Measurements from ENCODE around the gene HECTD4.
"Not testable (repeated sequence)": the region's sequence is repeated elsewhere in the genome, so short reads cannot be mapped to it uniquely, and the experiment has no call there.

Gene HECTD4, protein sequence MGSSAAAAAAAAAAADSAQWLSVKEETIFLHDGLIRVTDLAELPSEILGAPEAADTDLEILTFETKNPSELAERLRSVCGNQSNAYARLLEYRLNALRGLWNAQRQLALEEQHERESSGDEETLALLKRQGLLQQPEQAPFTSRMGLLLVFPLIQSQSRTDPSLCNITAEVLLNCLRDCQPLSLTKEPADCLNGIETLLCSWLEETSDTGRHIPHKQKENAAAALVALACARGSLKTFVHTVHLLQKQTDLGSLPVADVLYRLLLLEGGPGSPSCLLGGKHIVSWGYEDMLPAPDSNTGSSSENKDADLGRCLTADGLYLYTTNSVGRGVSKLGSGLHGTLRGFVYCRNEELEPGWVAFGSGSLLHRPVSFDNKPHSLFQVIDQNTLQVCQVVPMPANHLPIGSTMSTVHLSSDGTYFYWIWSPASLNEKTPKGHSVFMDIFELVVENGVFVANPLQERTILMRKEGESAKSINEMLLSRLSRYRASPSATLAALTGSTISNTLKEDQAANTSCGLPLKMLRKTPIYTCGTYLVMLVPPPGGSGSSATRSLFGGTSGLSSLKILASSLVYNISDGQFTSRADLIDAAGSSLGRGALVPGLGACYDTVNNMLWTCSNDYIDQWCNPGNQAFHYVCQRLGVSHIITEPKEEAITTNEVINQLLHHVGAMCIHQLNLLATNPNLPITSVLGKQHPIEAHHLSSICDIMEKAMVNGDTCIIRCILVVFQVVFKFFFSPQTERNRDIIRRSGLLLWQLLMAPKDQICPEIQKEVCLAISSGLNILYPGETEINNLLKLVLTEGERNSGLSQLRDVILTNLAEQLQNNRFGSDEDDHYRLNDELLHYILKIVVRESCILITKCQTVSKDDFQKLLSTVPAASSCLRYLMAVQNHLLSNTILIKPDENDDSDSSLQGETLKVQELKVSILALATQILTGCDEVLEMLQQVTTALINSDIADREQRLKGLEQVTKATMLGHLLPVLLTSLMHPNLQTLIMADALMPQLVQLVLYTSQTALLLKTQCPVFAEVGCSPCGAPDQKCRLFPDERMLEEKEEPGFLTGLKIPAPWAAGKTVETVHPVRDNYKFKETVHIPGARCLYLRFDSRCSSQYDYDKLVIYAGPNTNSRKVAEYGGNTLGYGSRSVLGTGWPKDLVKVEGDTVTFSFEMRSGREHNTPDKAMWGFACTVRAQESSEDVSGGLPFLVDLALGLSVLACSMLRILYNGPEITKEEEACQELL (N-terminal part only)

DNA sequence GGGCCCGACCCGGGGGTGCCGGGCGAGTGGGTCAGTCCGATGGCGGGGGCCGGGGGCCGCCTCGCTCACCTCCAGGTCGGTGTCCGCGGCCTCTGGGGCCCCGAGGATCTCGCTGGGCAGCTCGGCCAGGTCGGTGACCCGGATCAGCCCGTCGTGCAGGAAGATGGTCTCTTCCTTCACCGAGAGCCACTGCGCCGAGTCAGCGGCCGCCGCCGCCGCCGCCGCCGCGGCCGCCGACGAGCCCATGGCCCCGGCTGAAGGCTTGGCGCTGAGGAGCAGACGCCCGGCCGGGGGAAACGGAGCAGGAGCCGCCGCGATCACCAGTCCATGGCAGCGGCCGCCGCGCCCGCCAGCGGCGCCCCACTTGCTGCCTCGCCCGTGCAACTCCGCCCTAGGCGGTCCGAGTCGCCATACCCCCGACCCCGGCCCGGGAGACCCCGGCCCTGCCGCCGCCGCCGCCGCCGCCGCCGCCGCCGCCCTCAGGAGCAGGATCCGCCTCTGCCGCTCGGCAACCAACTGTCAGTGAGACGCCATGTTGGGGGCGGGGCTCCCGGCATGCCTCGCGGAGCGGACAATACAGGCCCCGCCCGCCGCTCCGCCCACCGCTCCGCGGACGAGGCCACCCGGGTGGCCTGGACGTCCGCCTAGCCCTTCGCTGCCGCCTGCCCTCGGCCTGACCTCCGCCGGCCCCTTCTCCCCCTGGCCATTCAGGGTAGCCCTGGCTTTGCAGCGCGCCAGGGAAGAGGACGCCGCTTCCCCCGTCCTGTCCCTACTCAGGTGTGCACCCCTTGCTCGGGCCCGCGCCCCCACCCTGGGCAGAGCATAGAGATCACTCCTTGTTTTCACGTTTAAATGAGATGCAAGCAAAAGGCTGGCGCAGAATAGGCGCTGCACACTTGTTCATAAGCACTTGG lies at the start of gene HECTD4:
Gene HECTD4 (minus strand): TSS at position 549 of the 914 bp plus-strand sequence. CDS start 303 bp downstream, at position 246.
- DNase-seq: peak; percentile 95

DNA sequence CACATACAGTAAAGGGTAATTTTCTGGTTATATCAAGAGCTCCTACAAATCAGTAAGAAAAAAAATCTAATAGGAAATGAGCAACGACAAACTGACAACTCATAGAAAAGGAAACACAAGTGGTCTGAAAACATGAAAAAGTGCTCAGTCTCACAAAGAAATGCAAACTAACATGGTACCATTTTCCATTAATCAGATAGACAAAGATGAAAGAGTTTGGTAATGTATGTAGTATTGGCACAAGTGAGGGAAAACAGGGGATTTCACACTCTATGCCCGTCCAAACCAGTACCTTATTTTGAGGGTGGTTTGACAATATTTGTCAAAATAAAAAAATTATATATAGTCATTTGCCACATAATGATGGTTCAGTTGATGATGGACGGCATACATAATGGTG lies 49.7 kb upstream of the HECTD4 start:
- no peak for DNase-seq

DNA sequence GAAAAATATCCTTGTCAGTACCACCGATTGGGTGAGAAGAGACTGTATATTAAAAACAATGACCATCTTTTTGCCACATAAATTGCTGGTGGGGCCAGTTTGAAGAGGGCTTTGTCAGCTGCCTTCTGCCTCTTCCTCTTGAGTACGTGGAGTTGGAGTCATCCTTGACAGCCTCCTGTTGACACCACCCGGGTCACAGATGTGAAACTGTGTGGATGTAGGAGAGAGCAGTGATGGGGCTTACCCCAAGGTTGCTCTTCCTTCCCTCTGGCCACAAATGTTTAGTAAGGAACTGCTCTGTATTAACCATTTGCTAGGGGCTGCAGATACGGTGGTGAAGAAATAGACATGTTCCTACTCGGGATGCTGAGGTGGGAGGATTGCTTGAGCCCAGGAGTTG lies 48.7 kb upstream of the HECTD4 start:
- no peak for DNase-seq

DNA sequence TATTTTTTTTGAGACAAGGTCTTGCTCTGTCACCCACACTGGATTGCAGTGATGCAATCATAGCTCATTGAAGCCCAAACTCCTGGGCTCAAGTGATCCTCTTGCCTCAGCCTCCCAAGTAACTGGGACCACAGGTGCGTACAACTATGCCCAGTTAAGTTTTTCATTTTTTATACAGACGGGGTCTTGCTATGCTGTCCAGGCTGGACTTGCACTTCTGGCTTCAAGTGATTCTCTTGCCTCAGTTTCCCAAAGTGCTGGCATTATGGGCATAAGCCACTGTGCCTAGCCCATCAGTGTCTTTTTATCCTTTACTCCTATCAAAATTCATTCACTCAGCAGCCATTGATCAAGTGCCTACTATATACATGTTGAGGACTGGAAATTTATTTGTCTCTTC lies 45.5 kb upstream of the HECTD4 start:
- DNase-seq: no peak

DNA sequence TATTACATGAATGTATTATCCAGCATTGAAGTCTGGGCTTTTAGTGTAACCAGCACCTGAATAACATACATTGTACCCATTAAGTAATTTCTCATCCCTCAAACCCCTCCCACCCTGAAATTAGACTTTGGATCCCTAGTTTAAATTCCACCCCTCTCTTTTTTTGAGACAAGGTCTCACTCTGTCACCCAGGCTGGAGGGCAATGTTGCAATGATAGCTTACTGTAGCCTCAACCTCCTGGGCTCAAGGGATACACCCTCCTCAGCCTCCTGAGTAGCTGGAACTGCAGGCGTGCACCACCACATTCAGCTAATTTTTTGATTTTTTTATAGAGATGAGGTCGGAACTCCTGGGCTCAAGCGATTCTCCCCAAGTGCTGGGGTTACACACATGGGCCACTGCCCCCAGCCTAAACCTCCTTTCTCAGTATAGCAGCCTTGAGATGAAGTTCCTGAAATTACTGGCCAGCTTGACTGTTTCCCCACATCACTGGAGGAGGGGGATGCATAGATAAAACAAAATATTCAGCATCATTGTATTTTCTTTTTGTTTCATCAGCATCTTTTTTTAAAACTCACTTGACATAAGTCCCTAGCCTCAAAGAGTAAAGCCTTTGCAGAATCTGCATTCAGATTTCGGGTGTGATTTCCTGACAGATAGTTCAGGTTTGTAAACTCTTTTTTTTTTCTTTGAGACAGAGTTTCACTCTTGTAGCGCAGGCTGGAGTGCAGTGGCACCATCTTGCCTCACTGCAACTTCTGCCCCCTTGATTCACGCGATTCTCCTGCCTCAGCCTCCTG lies 43.6 kb upstream of the HECTD4 start:
- no peak for DNase-seq

DNA sequence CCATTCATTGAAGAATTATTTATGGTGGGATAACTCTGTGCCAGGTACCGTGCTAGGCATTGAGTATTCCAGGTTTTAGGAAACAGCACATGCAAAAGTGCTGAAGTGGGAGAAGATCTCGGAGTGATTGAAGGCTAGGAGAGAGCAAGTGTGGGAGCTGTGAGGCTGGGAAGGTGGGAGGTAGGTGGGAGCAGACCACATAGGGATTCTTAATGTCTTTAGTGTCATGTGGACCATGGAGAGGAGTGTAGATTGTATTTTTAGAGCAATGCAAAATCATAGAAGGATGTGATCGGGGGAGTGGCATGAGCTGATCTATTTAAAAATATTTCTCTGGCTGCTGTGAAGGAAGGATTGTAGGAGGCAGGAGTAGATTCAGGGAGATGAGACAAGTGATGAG lies 41.9 kb upstream of the HECTD4 start:
- no peak for DNase-seq

DNA sequence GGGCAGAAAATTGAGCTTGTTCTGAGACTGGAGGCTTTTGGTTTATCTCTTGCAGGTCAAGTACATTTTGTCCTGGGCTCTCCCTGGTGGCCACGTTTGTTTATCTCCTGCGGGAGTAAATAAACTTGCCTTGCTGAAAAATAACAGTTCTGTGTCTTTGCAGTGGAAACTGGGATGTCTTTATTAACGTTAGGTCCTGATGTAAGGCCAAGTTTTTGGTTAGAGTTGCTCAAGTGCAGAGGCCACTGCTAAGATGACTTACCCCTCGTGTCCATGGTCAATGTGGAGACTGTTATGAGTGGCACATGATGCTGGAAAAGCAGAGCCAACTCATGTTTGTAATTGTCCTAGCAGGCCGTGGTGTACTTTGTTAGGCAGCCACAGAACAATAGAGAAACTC lies 40.3 kb upstream of the HECTD4 start:
- no peak for DNase-seq

DNA sequence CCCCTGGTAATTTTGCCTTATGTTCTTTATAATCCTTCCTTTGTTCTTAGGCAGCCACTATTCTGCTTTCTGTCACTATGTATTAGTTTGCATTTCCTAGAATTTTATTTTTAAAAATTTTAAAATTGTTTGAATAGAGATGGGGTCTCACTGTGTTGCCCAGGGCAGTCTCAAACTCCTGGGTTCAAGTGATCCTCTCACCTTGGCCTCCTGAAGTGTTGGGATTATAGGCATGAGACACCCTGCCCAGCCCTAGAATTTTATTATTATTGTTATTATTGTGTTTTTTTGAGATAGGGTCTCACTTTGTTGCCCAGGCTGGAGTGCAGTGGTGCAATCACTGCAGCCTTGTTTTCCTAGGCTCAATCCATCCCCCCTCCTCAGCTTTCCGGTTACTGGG lies 39.1 kb upstream of the HECTD4 start:
- DNase-seq: no peak

DNA sequence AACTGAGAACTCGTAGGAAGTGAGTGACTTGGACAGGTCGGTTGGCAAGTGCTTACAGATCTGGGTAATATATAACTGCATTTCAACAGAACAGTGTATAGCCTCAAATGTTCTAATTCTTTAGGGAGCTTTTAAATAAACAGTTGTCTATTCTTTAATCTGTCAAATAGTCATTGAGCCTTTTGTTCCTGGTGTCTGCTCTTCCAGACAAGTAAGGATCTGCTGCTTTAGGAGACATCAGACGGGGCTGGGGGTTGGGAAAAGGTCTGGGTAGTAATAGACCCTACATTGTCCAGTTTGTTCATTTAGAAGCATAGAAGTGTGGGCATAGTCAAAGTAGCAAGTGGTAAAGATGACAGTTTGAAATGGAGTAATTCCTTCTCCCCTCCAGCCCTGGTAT lies 38.5 kb upstream of the HECTD4 start:
- DNase-seq: no peak

DNA sequence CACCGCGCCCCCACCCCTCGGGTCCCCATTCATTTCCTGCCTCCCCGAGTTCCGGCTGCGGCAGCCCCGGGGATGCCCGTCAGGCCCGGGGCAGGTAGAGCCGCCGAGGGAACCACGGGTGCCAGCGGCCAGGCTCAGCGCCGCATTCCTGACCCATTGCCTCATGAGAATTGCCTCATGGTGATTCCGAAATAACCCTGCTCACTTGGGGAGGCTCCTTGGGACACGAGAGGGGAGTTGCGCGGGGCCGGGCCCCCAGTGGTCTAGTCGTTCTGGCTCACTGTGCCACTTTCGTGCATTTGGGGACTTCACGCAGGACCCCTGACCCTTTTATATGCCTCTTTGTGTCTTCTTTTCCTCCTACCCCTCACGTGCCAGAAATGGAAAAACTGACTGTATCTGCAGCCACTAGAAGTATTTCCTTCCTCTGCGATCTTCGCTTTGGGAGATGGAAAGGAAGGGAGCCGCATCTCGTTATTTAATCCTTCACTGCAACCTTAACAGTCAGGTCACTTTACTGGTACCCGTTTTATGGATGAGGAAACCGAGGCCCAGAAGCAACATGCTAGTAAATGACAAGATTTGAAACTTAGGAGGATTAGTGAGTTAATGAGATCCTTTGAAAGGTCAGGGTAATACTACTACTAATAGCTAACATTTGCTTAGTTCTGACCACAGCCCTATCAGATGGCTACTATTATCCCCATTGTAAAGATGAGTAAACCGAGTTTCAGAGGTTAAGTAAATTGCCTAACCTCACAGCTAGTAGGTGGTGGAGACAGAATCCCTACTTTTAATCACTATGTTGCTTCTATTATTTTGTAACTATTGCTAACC lies 37.3 kb upstream of the HECTD4 start:
- DNase-seq: peak; percentile 65

DNA sequence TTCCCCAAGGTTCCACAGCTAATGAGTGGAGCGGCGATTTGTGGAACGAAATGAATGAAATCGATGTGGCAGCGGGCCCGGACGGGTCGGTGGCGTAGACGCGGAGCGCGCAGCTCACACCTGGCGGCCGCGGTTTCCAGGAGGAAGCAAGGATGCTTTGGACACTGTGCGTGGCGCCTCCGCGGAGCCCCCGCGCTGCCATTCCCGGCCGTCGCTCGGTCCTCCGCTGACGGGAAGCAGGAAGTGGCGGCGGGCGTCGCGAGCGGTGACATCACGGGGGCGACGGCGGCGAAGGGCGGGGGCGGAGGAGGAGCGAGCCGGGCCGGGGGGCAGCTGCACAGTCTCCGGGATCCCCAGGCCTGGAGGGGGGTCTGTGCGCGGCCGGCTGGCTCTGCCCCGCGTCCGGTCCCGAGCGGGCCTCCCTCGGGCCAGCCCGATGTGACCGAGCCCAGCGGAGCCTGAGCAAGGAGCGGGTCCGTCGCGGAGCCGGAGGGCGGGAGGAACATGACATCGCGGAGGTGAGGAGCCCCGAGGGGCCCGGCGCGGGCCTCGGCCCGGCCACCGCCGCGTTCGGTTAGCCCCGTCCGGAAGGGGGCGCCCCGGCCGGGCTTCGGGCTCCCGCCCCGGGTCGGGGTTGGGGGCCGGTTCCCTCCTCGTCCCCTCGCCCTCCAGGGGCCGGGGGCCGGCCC lies 36.5 kb upstream of the HECTD4 start, which contains the start of gene PTPN11:
Gene PTPN11 (plus strand): TSS at position 340 of the 689 bp plus-strand sequence. CDS start 165 bp downstream, at position 505.
- DNase-seq: peak; percentile 84

DNA sequence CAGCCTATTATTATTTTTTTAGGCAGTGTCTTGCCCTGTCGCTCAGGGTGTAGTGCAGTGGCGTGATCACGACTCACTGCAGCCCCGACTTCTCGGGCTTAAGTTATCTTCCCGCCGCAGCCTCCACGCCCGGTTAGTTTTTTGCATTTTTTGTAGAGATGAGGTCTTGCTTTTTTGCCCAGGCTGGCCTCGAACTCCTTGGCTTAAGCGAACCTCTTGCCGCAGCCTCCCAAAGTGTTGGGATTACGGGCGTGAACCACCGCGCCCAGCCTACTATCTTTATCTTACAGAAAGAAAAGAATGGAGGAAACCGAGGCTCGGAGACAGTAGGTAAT lies 36.0 kb upstream of the HECTD4 start:
- DNase-seq: no peak

DNA sequence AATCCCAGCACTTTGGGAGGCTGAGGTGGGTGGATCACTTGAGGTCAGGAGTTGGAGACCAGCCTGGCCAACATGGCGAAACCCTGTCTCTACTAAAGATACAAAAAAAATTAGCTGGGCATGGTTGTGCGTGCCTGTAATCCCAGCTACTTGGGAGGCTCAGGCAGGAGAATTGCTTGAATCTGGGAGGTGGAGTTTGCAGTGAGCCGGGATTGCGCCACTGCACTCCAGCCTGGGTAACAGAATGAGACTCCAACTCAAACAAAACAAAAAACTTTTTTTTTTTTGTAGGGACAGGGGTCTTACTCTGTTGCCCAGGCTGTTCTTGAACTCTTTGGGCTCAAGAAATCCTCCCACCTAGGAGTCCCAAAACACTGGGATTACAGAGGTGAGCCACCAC lies 33.2 kb upstream of the HECTD4 start:
- not testable (repeated sequence) for DNase-seq

DNA sequence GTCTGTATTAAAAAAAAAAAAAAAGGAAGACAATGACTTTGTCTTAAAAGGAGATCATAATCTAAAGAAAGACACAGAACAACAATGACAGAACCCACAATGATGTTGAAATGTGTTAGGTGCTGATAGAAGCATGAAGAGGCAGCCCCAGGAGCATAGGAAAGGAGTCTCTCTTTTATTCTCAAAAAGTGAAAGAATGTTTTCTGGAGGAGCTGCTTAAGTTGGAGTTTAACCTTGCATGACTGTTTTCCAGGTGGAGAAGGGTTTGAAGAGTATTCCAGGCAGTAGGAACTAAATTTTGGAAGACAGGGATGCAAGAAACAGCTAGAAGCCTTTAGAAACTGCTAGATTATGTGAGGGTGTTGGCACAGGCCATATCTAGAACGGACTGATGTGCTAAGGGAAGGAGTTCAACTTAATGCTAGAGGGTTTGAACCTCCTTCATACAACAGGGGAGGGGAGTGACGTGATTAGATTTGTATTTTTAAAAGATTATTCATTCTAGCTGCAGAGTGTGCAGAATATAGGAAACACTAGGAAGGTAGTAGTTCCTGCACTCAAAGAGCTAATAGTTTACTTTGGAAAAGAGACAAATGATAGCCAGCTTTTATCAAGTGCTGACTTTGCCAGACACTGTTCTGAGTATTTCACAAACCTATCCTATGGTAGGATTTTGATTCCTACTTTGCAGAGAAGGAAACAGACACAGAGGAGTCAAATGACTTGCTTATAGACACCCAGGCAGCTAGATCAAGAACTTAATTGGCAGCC lies 31.8 kb upstream of the HECTD4 start:
- no peak for DNase-seq

DNA sequence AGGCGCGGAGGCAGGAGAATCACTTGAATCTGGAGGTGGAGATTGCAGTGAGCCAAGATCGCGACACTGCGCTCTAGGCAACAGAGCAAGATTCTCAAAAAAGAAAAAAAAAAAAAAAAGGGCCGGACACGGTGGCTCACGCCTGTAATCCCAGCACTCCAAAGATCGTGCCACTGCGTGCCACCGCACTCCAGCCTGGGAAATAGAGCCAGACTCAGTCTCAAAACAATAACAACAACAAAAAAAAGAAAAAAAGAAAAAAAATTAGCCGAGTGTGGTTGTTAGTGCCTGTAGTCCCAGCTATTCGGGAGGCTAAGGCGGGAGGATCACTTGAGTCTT lies 27.6 kb upstream of the HECTD4 start:
- no peak for DNase-seq

DNA sequence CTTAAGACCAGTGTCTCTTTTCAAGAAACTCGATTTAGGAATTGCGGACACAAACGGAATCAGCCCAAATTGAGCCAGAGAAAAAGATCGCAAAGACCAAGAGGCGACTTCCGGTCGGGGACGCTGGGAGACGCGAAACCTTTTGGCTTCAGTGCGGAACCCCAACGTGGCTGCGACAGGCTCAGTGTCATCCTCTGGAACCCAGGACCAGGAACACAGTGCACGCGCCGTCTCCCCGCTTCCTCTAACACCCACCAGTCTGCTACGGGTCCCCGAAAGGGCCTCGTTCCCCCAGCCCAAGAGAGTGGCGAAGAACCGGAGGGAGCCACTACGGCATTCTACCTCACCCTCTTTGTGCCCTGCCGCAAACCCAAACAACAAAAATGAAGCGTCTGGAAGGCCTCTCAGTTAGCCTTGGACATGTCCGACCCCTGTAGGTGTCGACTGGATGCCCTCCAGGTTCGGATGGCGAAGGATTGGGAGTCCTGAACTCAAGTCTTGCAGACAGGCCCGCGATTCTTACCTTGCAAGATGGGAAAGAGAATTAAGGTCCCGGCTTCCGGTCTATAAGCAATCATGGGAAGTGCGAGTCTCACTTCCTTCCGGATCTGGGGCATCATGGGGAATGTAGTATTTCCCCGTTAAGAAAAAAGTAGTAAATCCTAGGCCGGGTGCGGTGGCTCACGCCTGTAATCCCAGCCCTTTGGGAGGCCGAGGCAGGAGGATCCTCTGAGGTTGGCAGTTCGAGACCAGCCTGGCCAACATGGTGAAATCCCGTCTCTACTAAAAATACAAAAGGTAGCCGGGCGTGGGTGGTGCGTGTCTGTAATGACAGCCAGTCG lies 27.1 kb upstream of the HECTD4 start, which contains the start of gene RPL6:
Gene RPL6 (minus strand): TSS at position 542 of the 842 bp plus-strand sequence. CDS start 949 bp downstream, outside the sequence.
- peak; percentile 98 for DNase-seq

DNA sequence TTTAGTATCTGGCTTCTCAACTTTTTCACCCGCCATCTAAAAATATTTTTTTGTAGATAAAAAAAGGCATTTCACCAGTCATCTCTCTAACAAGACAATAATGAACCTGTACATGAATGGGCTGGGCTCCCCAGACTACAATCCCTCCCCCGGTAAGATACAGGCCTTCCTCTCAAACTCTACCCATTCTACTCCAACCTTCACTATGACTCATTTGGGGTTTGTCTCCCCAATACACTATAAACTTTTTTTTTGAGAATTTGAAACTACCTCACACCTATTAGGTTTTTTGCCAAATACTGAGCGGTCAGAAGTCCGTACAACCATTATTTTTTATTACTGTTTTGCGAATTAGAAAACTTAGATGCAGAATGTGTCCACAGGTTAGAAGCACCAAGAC lies 26.4 kb upstream of the HECTD4 start:
- DNase-seq: no peak

DNA sequence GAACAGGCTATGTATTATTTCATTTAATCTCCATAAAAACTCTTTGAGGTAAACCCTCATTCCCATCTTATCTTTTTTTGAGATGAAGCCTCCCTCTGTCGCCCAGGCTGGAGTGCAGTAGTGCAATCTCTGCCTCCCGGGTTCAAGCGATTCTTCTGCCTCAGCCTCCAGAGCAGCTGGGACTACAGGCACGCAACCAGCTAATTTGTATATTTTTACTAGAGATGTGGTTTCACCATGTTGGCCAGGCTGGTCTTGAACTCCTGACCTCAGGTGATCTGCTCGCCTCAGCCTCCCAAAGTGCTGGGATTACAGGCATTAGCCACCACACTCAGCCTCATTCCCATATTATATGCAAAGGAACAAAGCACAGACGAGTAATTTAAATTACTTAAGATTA lies 25.5 kb upstream of the HECTD4 start:
- DNase-seq: not testable (repeated sequence)

All from NCI-H82 (cell line).